Activated CD4-positive, alpha-beta T cell treated with anti-CD3 and anti-CD28 coated beads, Interleukin-2, amount 10 ng/mL, durations not matched to agents 7 days and 5 days (primary cell): ENCODE data around the gene TNPO1. TPM values are rescaled to one million over a fixed set of nuclear protein-coding genes. Genes with fewer than 3 reads are reported as not detected.

Experiments used
- CTCF ChIA-PET: fragments of 350-600 bp; sonication (Branson Sonifier 250); formaldehyde crosslinking; loops from one replicate; lab custom pipeline; 2021; ENCODE audit warnings: antibody characterized with exemption; lab: Charles Lee
- POLR2A ChIA-PET: fragments of 350-600 bp; sonication (Branson Sonifier 250); formaldehyde crosslinking; loops from one replicate; lab custom pipeline; 2021; ENCODE audit warnings: antibody characterized with exemption; lab: Charles Lee
- DNase-seq: peaks from one replicate; pipeline ENCODE4 v3.0.0-alpha.2; 2020
- H3K27ac Mint-ChIP-seq: one replicate; pipeline ENCODE4 v1.8.0; 2021; ENCODE audit warnings: mild to moderate bottlenecking, moderate library complexity, mixed read lengths
- H3K27me3 Mint-ChIP-seq: one replicate; pipeline ENCODE4 v1.8.0; 2021; ENCODE audit warnings: mixed read lengths
- H3K36me3 Mint-ChIP-seq: one replicate; pipeline ENCODE4 v1.8.0; 2021; ENCODE audit warnings: low read depth, mixed read lengths
- H3K4me1 Mint-ChIP-seq: one replicate; pipeline ENCODE4 v1.8.0; 2021; ENCODE audit warnings: mixed read lengths
- H3K4me3 Mint-ChIP-seq: one replicate; pipeline ENCODE4 v1.8.0; 2021; ENCODE audit warnings: mild to moderate bottlenecking, moderate library complexity, mixed read lengths
- H3K9me3 Mint-ChIP-seq: one replicate; pipeline ENCODE4 v1.8.0; 2021; ENCODE audit warnings: mixed read lengths
- microRNA-seq: library from miRNA; unstranded; fragments of <30 nt; microRNA quantifications from one replicate; pipeline ENCODE4 v1.2.0, GENCODE V29; 2021; ENCODE audit warnings: borderline microRNAs expressed, borderline replicate concordance
- total RNA-seq, 2 experiments: library from RNA; stranded (reverse); gene quantifications; one replicate each; pipeline ENCODE4 v1.2.3, GENCODE V29; 2021

The TNPO1 gene
- total RNA-seq, 2 experiments from 2014 or later = 74.0 to 95.3 TPM

GRCh38 chr5:72954389-72954788 lies 137.9 kb downstream of the TNPO1 start:
- ChIA-PET CTCF (no interaction called here), POLR2A (no interaction called here)
- peaks cover 16% of the 10 kb centered on the region for H3K4me1 Mint-ChIP-seq
- no peak overlapping the region for H3K4me3 Mint-ChIP-seq
- no peak overlapping the region for H3K27ac Mint-ChIP-seq
- H3K27me3 Mint-ChIP-seq = peaks cover 52% of the 10 kb centered on the region
- peaks cover 4% of the 10 kb centered on the region for H3K36me3 Mint-ChIP-seq
- no peaks in the 10 kb centered on the region for H3K9me3 Mint-ChIP-seq
- DNase-seq = no peak

GRCh38 chr5:72955143-72955767 lies 138.8 kb downstream of the TNPO1 start:
- Mint-ChIP-seq H3K4me1 (peaks cover 16% of the 10 kb centered on the region), H3K9me3 (no peaks in the 10 kb centered on the region), H3K4me3 (peak overlapping the region; percentile 88), H3K27ac (peak overlapping the region; percentile 87), H3K36me3 (peaks cover 4% of the 10 kb centered on the region), H3K27me3 (peaks cover 59% of the 10 kb centered on the region)
- ChIA-PET POLR2A (interaction anchor here (0.6 kb wide), 1 partner anchor 1687 kb away, joined by 3 read pairs; no protein-coding TSS in a partner anchor), CTCF (interaction anchor here (1.0 to 1.9 kb wide), 3 partner anchors 78 to 247 kb away, joined by 3 to 6 read pairs (median 4); no protein-coding TSS in a partner anchor)
- peak; percentile 17 for DNase-seq

DNA sequence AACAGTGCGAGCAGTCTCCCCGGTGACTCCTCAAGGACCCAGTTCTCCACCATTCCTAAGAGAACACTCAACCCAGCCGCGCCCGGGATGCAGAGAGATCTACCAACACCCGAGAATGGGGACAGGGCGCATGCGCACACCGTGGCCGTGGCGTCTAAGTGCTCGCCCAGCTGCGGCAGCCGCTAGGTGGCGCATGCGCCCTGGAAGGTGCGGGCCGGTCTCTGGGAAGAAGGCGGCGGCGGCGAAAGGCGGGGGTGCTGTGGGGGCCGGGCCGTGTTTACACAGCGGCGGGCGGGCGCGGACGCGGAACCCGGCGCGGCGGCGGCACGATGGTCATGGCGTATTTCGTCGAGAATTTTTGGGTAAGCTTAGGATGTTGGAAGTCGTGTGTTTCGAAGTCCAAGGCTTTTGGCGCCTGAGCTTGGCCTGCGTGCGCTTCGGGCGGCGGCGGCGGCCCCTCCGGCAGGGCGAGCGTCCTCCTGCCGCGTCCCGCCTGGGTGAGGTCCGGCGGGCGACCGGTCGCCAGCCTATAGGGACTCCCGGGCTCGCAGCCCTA lies 139.4 kb downstream of the TNPO1 start, which contains the start of gene FCHO2:
FCHO2 (plus strand) TSS at position 274 of the 556 bp plus-strand sequence; CDS start at position 330, 56 bp downstream.
- ChIA-PET POLR2A (interaction anchor here (0.6 kb wide), 1 partner anchor 1686 kb away, joined by 3 read pairs; no protein-coding TSS in a partner anchor), CTCF (interaction anchor here (0.8 to 1.9 kb wide), 4 partner anchors 78 to 246 kb away, joined by 3 to 6 read pairs (median 4); partner anchors contain the start of gene TNPO1)
- Mint-ChIP-seq H3K9me3 (no peaks in the 10 kb centered on the region), H3K36me3 (peaks cover 4% of the 10 kb centered on the region), H3K27me3 (peaks cover 59% of the 10 kb centered on the region), H3K27ac (peak within 1 kb of the TSS; percentile 87), H3K4me1 (peaks cover 16% of the 10 kb centered on the region), H3K4me3 (peak within 1 kb of the TSS; percentile 88)
- DNase-seq = peak; percentile 95

DNA sequence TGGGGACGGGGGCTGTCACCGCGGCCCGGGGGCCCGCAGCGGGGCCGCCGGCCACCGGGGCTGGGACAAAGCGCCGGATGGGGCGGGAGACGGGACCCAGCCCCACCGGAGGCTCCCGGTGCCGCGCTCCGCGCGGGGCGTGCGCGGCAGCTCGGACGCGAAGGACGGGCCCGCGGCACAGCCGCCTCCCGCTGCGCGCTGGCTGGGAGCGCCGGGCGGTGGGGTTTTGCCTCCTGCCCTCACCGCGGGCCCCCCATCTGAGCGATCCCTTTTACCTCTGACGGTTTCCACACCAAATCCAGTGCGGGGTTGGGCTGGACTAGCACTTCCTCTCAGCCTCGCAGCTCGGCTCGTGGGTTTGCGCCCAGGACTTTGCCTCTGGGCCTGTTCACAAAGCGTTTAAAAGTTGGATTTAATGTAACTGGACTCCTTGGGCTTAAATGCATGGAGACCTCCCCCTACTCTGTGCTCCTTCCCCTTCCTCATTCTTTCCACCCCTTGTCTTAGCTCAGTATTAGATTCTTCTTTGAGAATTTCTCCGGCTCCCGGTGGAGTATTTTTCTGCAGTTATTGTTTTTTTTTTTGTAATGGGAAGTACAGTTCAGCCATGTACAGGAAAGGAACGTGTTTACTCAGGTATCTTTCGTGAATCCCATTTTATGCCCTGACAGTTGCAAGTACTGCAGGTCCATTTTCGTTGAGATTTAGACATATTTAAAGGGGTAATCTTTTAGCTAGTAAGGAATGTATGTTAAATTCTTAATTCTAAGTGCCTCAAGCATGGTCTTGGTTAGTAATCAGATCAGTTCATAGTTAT lies 140.1 kb downstream of the TNPO1 start:
- peaks cover 57% of the 10 kb centered on the region for H3K27me3 Mint-ChIP-seq
- H3K4me3 Mint-ChIP-seq = peak overlapping the region; percentile 78
- H3K4me1 Mint-ChIP-seq = peaks cover 16% of the 10 kb centered on the region
- H3K9me3 Mint-ChIP-seq = no peaks in the 10 kb centered on the region
- DNase-seq = peak; percentile 11
- ChIA-PET POLR2A (no interaction called here), CTCF (interaction anchor here (0.8 to 1.9 kb wide), 5 partner anchors 10 to 246 kb away, joined by 3 to 6 read pairs (median 3); partner anchors contain the start of gene TNPO1)
- H3K27ac Mint-ChIP-seq = no peak overlapping the region
- peaks cover 4% of the 10 kb centered on the region for H3K36me3 Mint-ChIP-seq

GRCh38 chr5:72957337-72957736 lies 140.9 kb downstream of the TNPO1 start:
- no peak overlapping the region for H3K4me3 Mint-ChIP-seq
- ChIA-PET CTCF (interaction anchor here (0.5 to 1.9 kb wide), 3 partner anchors 9 to 484 kb away, joined by 3 to 6 read pairs (median 3); no protein-coding TSS in a partner anchor), POLR2A (no interaction called here)
- H3K27ac Mint-ChIP-seq = no peak overlapping the region
- H3K4me1 Mint-ChIP-seq = peaks cover 16% of the 10 kb centered on the region
- no peak for DNase-seq
- H3K9me3 Mint-ChIP-seq = no peaks in the 10 kb centered on the region
- peaks cover 4% of the 10 kb centered on the region for H3K36me3 Mint-ChIP-seq
- peaks cover 58% of the 10 kb centered on the region for H3K27me3 Mint-ChIP-seq

DNA sequence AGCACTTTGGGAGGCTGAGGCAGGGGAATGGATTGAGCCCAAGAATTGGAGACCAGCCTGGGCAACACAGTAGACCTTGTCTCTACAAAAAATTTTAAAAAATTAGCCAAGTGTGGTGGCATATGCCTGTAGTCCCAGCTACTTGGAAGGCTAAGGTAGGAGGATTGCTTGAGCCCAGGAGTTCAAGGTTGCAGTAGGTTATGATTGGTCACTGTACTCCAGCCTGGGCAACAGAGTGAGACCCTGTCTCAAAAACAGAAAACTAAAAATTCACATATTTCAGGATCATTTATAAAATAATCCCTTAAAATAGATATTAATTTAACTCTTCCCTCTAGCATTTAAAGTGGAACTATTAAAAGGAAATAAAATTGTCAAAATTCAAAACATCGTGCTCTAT lies 142.8 kb downstream of the TNPO1 start:
- H3K27me3 Mint-ChIP-seq = peaks cover 52% of the 10 kb centered on the region
- ChIA-PET CTCF (no interaction called here), POLR2A (no interaction called here)
- no peak overlapping the region for H3K4me3 Mint-ChIP-seq
- H3K27ac Mint-ChIP-seq = no peak overlapping the region
- no peaks in the 10 kb centered on the region for H3K9me3 Mint-ChIP-seq
- H3K36me3 Mint-ChIP-seq = peaks cover 4% of the 10 kb centered on the region
- DNase-seq = no peak
- H3K4me1 Mint-ChIP-seq = peaks cover 16% of the 10 kb centered on the region

Small RNA genes lying within 50 kb of the gene (microRNA-seq; reads per million reads assigned to microRNA genes)
- gene MIR4804 = 1.5 reads per million

Other genes starting within 250 kb of the TNPO1 start
- gene FCHO2, start 139.4 kb downstream of the TNPO1 start, total RNA-seq = under 1 TPM; 0.57 to 0.92 TPM